Uterine smooth muscle cell (primary cell): ENCODE measurements around the gene FAM110D. TPM values are rescaled to one million over a fixed set of nuclear protein-coding genes. Genes with fewer than 3 reads are reported as not detected.

Source experiments
- total RNA-seq: library from RNA; depleted of rRNA; stranded (reverse); fragments of >200 nt; gene quantifications from 2 replicates; pipeline ENCODE4 v1.2.3, GENCODE V29; 2014

The FAM110D gene
- total RNA-seq: under 0.01 TPM in 2 replicates

DNA sequence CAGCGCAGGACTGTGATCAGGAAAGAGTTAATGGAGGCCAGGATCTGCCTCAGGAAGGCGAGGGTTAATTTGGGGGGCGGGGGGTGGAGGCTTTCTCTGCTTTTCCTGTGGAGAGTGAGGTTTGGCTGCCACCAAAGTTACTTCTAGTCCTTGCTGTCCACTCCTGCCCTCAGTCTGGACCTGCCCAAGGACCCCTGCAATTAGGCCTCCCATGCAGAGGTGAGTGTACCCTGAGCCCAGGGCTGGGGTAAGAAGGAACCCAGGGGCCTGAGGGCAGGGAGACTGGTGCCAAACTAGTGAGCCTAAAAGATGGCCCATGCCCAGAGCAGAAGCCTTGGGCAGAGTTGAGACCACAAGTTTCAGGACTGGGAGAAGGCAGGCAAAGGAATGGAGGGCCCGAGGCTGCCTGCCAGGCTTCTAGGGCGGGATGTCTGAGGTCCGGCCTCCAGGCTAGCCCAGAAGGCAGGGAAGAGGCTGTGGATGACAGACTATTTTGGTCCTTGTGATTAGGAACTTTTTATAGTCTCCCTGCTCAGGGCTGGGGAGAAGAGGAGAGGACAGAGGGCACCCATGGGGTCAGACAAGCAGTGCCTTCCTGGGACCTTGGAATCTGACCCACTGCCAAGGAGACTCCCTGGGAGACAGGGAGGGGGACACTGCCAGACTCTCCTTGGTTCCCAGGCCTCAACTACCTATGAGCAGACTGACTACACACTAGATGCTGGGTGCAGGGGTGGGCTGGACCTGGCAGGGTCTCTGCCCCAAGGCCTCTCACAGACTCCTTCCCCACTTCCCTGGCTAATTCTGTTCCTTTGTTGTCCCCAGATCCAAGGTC lies at the start of gene FAM110D:
Gene FAM110D (plus strand): TSS at position 172 of the 835 bp plus-strand sequence. CDS start 2,213 bp downstream, outside the sequence.

GRCh38 chr1:26111530-26112406 lies 47.1 kb upstream of the FAM110D start, which contains the start of gene PDIK1L:
TSS of gene PDIK1L (plus strand) at chr1:26111824. CDS start at chr1:26114309, 2,485 bp downstream.

GRCh38 chr1:26168410-26169197 lies 9.7 kb downstream of the FAM110D start, which contains the start of gene C1orf232:
TSS of gene C1orf232 (minus strand) at chr1:26168963. CDS start at chr1:26168499, 464 bp downstream.

DNA sequence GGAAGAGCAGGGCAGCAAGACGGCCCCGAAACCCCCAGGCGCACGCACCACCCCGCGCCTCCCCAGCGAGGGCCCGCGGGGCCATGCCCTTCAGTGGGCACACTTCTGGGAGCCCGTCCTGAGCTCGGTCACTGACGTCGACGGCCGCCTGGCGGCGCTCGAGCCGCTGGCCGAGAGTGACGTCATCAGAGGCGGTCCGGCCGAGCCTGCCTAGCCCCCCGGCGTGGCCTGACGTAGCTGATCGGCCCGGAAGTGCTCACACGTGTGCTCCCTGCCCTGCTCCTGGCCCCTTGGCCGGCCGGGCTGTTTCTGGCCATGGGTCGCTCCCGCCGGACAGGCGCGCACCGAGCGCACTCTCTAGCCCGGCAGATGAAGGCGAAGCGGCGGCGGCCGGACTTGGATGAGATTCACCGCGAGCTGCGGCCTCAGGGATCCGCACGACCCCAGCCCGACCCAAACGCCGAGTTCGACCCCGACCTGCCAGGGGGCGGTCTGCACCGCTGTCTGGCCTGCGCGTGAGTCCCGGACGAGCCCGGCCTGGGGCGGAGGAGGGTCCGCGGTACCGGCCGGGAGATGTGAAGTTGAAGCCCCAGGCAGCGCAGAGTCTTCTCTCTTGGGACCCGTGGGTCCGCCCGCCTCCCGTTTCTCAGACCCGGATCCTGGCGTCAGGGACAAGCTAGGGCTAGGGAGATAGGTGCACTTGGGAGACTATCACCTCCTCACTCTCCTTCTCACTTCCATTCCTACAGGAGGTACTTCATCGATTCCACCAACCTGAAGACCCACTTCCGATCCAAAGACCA lies 11.0 kb downstream of the FAM110D start, which contains the start of gene ZNF593:
Gene ZNF593 (plus strand): TSS at position 240 of the 803 bp plus-strand sequence. CDS start 76 bp downstream, at position 316.

DNA sequence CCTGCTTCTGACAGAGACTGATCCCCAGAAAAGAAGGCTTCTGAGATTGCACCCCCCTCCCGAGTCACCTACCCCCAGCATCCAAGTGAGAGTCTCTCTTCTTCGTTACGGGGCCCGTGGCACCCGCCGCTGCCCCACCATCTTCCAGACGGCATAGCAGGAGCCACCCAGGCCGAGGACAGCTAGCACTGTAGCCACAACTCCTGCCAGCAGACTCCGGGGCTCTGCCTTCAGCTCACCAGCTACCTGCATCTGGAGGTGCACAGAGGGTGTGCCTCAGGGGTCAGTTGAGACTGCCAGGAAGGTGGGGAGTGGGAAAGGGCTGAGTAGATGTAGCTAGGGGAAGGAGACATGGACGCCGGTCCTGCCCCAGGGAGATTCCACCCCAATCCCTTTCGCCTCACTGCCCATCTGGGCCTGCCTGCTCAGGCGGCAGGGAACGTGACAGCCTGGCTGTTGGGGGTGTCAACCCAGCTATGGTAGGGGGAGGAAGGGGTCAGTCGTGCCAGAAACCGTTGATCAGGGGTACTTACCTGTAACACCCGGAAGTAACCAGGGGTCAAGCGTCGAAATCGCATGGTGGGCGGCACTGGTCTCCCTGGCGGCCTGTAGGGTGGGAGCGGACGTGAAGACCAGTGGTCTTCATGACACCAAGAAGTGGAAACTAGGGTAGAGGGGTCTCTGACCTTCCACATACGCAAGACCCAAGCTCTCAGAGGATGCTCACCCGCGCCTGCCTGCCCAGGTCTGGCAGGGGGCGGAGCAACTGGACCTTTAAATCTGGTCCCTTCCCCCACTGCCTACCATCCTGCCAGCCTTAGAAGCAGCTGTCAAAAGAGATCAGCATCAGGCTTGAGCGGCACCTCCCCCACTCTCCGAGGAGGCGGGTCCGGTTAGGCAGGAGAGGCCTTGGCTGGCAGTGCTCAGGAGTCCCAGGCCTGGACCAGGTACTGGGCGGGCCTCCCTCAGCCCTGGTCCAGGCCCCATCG lies 12.5 kb downstream of the FAM110D start, which contains the start of gene ZNF593OS:
Gene ZNF593OS (minus strand): TSS at position 749 of the 989 bp plus-strand sequence. CDS start 171 bp downstream, at position 578.

GRCh38 chr1:26177182-26177684 lies 18.4 kb downstream of the FAM110D start, which contains the start of gene CNKSR1:
TSS of gene CNKSR1 (plus strand) at chr1:26177491. CDS start at chr1:26177548, 57 bp downstream.

GRCh38 chr1:26190373-26190987 lies 31.6 kb downstream of the FAM110D start, which contains the start of gene CATSPER4:
TSS of gene CATSPER4 (plus strand) at chr1:26190602. CDS start at chr1:26190628, 26 bp downstream.

Other genes with a start within 250 kb of the FAM110D start
- 7.7 and 9.4 TPM in 2 replicates for gene PAFAH2, start 161.0 kb upstream of the FAM110D start, total RNA-seq
- gene EXTL1, start 137.3 kb upstream of the FAM110D start, total RNA-seq: 0.44 and 0.75 TPM in 2 replicates
- gene SLC30A2, start 113.0 kb upstream of the FAM110D start, total RNA-seq: not detected in 2 replicates
- 0.11 and 0.25 TPM in 2 replicates for gene TRIM63, start 91.4 kb upstream of the FAM110D start, total RNA-seq
- 6.9 and 8.4 TPM in 2 replicates for gene PDIK1L, start 47.3 kb upstream of the FAM110D start, total RNA-seq
- not detected in 2 replicates for gene C1orf232, start 9.9 kb downstream of the FAM110D start, total RNA-seq
- gene ZNF593, start 10.8 kb downstream of the FAM110D start, total RNA-seq: 23.2 and 28.9 TPM in 2 replicates
- gene ZNF593OS, start 12.8 kb downstream of the FAM110D start, total RNA-seq: not detected in 2 replicates
- 0.22 TPM in 1 of 2 replicates, not detected in the other for gene CNKSR1, start 18.4 kb downstream of the FAM110D start, total RNA-seq
- not detected in 2 replicates for gene CATSPER4, start 31.5 kb downstream of the FAM110D start, total RNA-seq
- gene CEP85, start 75.1 kb downstream of the FAM110D start, total RNA-seq: 8.5 and 15.6 TPM in 2 replicates
- 20.4 and 30.1 TPM in 2 replicates for gene SH3BGRL3, start 121.0 kb downstream of the FAM110D start, total RNA-seq
- 4.2 and 7.1 TPM in 2 replicates for gene UBXN11, start 147.6 kb downstream of the FAM110D start, total RNA-seq
- gene CD52, start 158.9 kb downstream of the FAM110D start, total RNA-seq: not detected in 2 replicates
- gene CRYBG2, start 195.1 kb downstream of the FAM110D start, total RNA-seq: 0.12 TPM in 1 of 2 replicates, not detected in the other
- not detected in 2 replicates for gene ZNF683, start 213.7 kb downstream of the FAM110D start, total RNA-seq